IMR-90 (cell line): Measurements from ENCODE around the gene SEMA4A. TPM values are rescaled to one million over a fixed set of nuclear protein-coding genes. Genes with fewer than 3 reads are reported as not detected.
A peak's percentile ranks its signal among the peaks of the same experiment; 100 is the strongest.

Experiments used
- ATAC-seq: fragments of 200-7000 bp; cut with Tn5 transposase; 2 replicates; pipeline ENCODE4 v1.9.1; 2020; ENCODE audit warnings: low read depth, mild to moderate bottlenecking, moderate library complexity
- BruUV-seq: library from RNA; stranded (reverse); fragments of 400-500 nt; replicated peaks from 2 replicates; lab custom pipeline; 2021; lab: Mats Ljungman, UMichigan
- CTCF ChIA-PET: fragments of 300-600 bp; formaldehyde crosslinking; extraction: SDS; loops from one replicate; lab custom pipeline; 2021; ENCODE audit warnings: antibody characterized with exemption; lab: Yijun Ruan, JAX
- POLR2A ChIA-PET: fragments of 300-600 bp; sonication (Branson Sonifier 250); formaldehyde crosslinking; loops from one replicate; lab custom pipeline; 2022; ENCODE audit warnings: antibody characterized with exemption; ENCODE audit not compliant: unreplicated experiment; lab: Charles Lee
- DNase-seq: peaks from one replicate; pipeline ENCODE4 v3.0.0; 2013
- H2AFZ ChIP-seq: replicated peaks from 2 replicates; pipeline ENCODE3; 2013; ENCODE audit warnings: low read length, mild to moderate bottlenecking; ENCODE audit not compliant: poor library complexity
- H2AK5ac ChIP-seq: 2 replicates; pipeline ENCODE4 v1.6.1; 2013; ENCODE audit warnings: low read depth, low read length, inconsistent platforms
- H2AK9ac ChIP-seq: replicated peaks from 2 replicates; pipeline ENCODE3; 2013; ENCODE audit warnings: mild to moderate bottlenecking, low read depth, low read length, moderate library complexity; ENCODE audit not compliant: poor library complexity
- H2BK120ac ChIP-seq: 2 replicates; pipeline ENCODE4 v1.6.1; 2013; ENCODE audit warnings: low read depth, low read length, inconsistent platforms
- H2BK15ac ChIP-seq: 3 replicates; pipeline ENCODE4 v1.6.1; 2013; ENCODE audit warnings: low read depth, low read length, inconsistent platforms
- H2BK20ac ChIP-seq: 2 replicates; pipeline ENCODE4 v1.6.1; 2013; ENCODE audit warnings: low read depth, mild to moderate bottlenecking, inconsistent platforms, low read length, moderate library complexity
- H2BK5ac ChIP-seq: 2 replicates; pipeline ENCODE4 v1.6.1; 2013; ENCODE audit warnings: mild to moderate bottlenecking, low read depth, low read length, inconsistent platforms; ENCODE audit not compliant: poor library complexity, severe bottlenecking
- H3K14ac ChIP-seq: replicated peaks from 2 replicates; pipeline ENCODE4 v1.6.1; 2013; ENCODE audit warnings: low read depth, low read length, inconsistent platforms
- H3K18ac ChIP-seq: 2 replicates; pipeline ENCODE4 v1.6.1; 2013; ENCODE audit warnings: low read depth, low read length, control low read depth
- H3K23ac ChIP-seq: 2 replicates; pipeline ENCODE4 v1.6.1; 2013; ENCODE audit warnings: low read depth, low read length, inconsistent platforms
- H3K27ac ChIP-seq: 2 replicates; pipeline ENCODE4 v1.5.1; 2013; ENCODE audit warnings: mild to moderate bottlenecking, control low read depth, low read length; ENCODE audit not compliant: insufficient read depth
- H3K27me3 ChIP-seq: 2 replicates; pipeline ENCODE4 v1.6.1; 2013; ENCODE audit warnings: low read length; ENCODE audit not compliant: control insufficient read depth, insufficient read depth
- H3K36me3 ChIP-seq: 2 replicates; pipeline ENCODE4 v1.6.1; 2013; ENCODE audit warnings: low read length, mixed read lengths; ENCODE audit not compliant: control insufficient read depth, insufficient read depth
- H3K4ac ChIP-seq: 2 replicates; pipeline ENCODE4 v1.6.1; 2013; ENCODE audit warnings: low read depth, low read length, inconsistent platforms
- H3K4me1 ChIP-seq: 2 replicates; pipeline ENCODE4 v1.6.1; 2013; ENCODE audit warnings: low read length, mixed read lengths; ENCODE audit not compliant: control insufficient read depth, insufficient read depth
- H3K4me2 ChIP-seq: 2 replicates; pipeline ENCODE4 v1.6.1; 2013; ENCODE audit warnings: low read depth, mild to moderate bottlenecking, control low read depth, low read length, moderate library complexity
- H3K4me3 ChIP-seq: 2 replicates; pipeline ENCODE4 v1.5.1; 2013; ENCODE audit warnings: low read depth, mild to moderate bottlenecking, control low read depth, low read length, moderate library complexity; ENCODE audit not compliant: insufficient read depth
- H3K56ac ChIP-seq: 2 replicates; pipeline ENCODE4 v1.6.1; 2013; ENCODE audit warnings: low read length, inconsistent platforms; ENCODE audit not compliant: insufficient read depth; ENCODE audit errors: extremely low read depth
- H3K79me1 ChIP-seq, 2 experiments: 2 replicates each; pipeline ENCODE4 v1.6.1; 2013; ENCODE audit warnings: low read length in 2 of 2, inconsistent platforms in 1 of 2, low read depth in 1 of 2
- H3K9ac ChIP-seq: 2 replicates; pipeline ENCODE4 v1.6.1; 2013; ENCODE audit warnings: low read depth, low read length, control low read depth
- H3K9me1 ChIP-seq: 2 replicates; pipeline ENCODE4 v1.6.1; 2013; ENCODE audit warnings: low read length, inconsistent platforms; ENCODE audit not compliant: insufficient read depth
- H3K9me3 ChIP-seq: 2 replicates; pipeline ENCODE4 v1.6.1; 2013; ENCODE audit warnings: low read length; ENCODE audit not compliant: control insufficient read depth, insufficient read depth
- H4K20me1 ChIP-seq: 2 replicates; pipeline ENCODE4 v1.6.1; 2013; ENCODE audit warnings: low read length, inconsistent platforms; ENCODE audit not compliant: insufficient read depth
- H4K5ac ChIP-seq: 2 replicates; pipeline ENCODE4 v1.6.1; 2013; ENCODE audit warnings: mild to moderate bottlenecking, low read depth, low read length, control low read depth
- H4K8ac ChIP-seq, 2 experiments: 2 replicates each; pipeline ENCODE4 v1.6.1; 2013; ENCODE audit warnings: low read depth in 2 of 2, low read length in 2 of 2, control low read depth in 1 of 2, inconsistent platforms in 1 of 2
- H4K91ac ChIP-seq: 2 replicates; pipeline ENCODE4 v1.6.1; 2013; ENCODE audit warnings: low read depth, low read length, inconsistent platforms; ENCODE audit not compliant: insufficient read depth
- POLR2A ChIP-seq: IDR thresholded peaks from 2 replicates; pipeline ENCODE4 v1.6.1; 2012; ENCODE audit warnings: mild to moderate bottlenecking, low read depth, low read length
- RCOR1 ChIP-seq: IDR thresholded peaks from 2 replicates; pipeline ENCODE4 v1.6.1; 2012; ENCODE audit warnings: mild to moderate bottlenecking, low read length, improper control_type of control experiment; ENCODE audit not compliant: insufficient replicate concordance
- RFX5 ChIP-seq: IDR thresholded peaks from 2 replicates; pipeline ENCODE4 v1.8.0; 2012; ENCODE audit warnings: low read depth, mild to moderate bottlenecking, low read length, moderate library complexity
- WGBS, 2 experiments: methylation state at CpG; one replicate each; pipeline versions ENCODE4 v1.1.5 to v1.1.7; 2013; ENCODE audit warnings: missing lambda C conversion rate in 2 of 2; ENCODE audit not compliant: insufficient read length in 1 of 2; ENCODE audit errors: extremely low coverage in 2 of 2; 5-methylcytosine and 5-hydroxymethylcytosine counted together
- dilution Hi-C: fragments of 300-500 bp; cut with HindIII; formaldehyde crosslinking; loops from one replicate; pipeline ENCODE4 v1.14.3; 2018; ENCODE audit warnings: low sequenced_read_pairs; ENCODE audit not compliant: unreplicated experiment
- in situ Hi-C: fragments of 300-500 bp; cut with MboI; formaldehyde crosslinking; loops from 3 replicates; pipeline ENCODE4 v1.14.3; 2019; ENCODE audit warnings: low sequenced_read_pairs, inconsistent platforms, mixed read lengths
- intact Hi-C: fragments of 100-400 bp; cut with micrococcal nuclease; formaldehyde crosslinking; loops from 2 replicates; pipeline ENCODE4 v1.10.0; 2022
- polyA plus RNA-seq, 3 experiments: library from polyadenylated mRNA; depleted of rRNA; stranded (reverse); fragments of >200 nt; gene quantifications; 2 replicates each; pipeline ENCODE4 v1.2.3, GENCODE V29; 2012; ENCODE audit warnings: low replicate concordance in 1 of 3
- total RNA-seq: library from RNA; depleted of rRNA; stranded (reverse); fragments of >200 nt; gene quantifications from 2 replicates; pipeline ENCODE4 v1.2.3, GENCODE V29; 2012
- TF ChIP-seq, protein P1 (sequence below): conservative IDR thresholded peaks from 2 replicates; pipeline ENCODE4 v1.5.1; 2012; ENCODE audit warnings: mild to moderate bottlenecking, low read depth, low read length, improper control_type of control experiment
- TF ChIP-seq, protein P2 (sequence below): fragments of 150-350 bp; IDR thresholded peaks from 2 replicates; pipeline ENCODE4 v1.6.1; 2017; ENCODE audit warnings: mild to moderate bottlenecking, antibody characterized with exemption, low read length, low read depth

The SEMA4A gene
- total and polyA plus RNA-seq, 2 of the 4 experiments (the other 2 are of a cell fraction): 0.18 to 0.86 TPM

DNA sequence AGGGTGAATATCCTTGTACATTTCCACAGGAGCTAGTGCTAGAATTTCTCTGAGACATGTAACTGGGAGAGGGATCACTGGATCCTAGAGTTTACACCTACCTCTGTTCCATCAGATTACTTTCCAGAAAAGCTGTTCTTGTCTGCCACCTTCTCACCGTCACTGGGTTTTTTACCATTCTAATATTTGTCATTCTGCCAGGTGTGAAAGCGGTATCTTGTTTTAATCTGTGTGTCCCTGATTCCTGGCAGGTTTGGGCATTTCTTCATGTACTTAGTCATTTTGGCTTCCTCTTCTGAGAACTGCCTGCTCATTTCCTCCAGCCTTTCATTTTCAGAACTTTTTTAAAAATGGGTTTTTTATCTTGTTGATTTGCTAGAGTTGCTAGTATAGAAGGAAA, 64.5 kb downstream of the SEMA4A start:
- dilution Hi-C loops (no loop called here), in situ Hi-C loops (no loop called here), intact Hi-C loops (no loop called here)
- H3K79me1 ChIP-seq: peaks cover 19 to 49% of the 10 kb centered on the region in 2 experiments
- no peak overlapping the region for H3K27ac ChIP-seq
- ATAC-seq (no peak), DNase-seq (peak; percentile 30)
- no peak overlapping the region for H3K14ac ChIP-seq
- no peak overlapping the region for H3K4me2 ChIP-seq
- peaks cover 2% of the 10 kb centered on the region; the same call in 1 of the 2 replicates for H3K4me1 ChIP-seq
- H3K18ac ChIP-seq: no peak overlapping the region
- H3K23ac ChIP-seq: no peak overlapping the region
- no peak overlapping the region for H2AK5ac ChIP-seq
- POLR2A ChIA-PET: no interaction called here
- H3K4me3 ChIP-seq: no peak overlapping the region
- no peak overlapping the region for H2AK9ac ChIP-seq
- H3K36me3 ChIP-seq: peaks cover 8% of the 10 kb centered on the region
- H2BK120ac ChIP-seq: no peak overlapping the region
- no peaks in the 10 kb centered on the region for H3K9me3 ChIP-seq
- H4K91ac ChIP-seq: no peak overlapping the region
- no peaks in the 10 kb centered on the region for H4K20me1 ChIP-seq
- no TSS peak for BruUV-seq
- H3K56ac ChIP-seq: no peak overlapping the region
- H2BK5ac ChIP-seq: no peak overlapping the region
- H3K9ac ChIP-seq: no peak overlapping the region
- no peak overlapping the region for H4K5ac ChIP-seq
- no peaks in the 10 kb centered on the region for H3K27me3 ChIP-seq
- TF ChIP-seq RCOR1 (no peak), POLR2A (no peak), RFX5 (no peak)
- TF ChIP-seq, protein P1, sequence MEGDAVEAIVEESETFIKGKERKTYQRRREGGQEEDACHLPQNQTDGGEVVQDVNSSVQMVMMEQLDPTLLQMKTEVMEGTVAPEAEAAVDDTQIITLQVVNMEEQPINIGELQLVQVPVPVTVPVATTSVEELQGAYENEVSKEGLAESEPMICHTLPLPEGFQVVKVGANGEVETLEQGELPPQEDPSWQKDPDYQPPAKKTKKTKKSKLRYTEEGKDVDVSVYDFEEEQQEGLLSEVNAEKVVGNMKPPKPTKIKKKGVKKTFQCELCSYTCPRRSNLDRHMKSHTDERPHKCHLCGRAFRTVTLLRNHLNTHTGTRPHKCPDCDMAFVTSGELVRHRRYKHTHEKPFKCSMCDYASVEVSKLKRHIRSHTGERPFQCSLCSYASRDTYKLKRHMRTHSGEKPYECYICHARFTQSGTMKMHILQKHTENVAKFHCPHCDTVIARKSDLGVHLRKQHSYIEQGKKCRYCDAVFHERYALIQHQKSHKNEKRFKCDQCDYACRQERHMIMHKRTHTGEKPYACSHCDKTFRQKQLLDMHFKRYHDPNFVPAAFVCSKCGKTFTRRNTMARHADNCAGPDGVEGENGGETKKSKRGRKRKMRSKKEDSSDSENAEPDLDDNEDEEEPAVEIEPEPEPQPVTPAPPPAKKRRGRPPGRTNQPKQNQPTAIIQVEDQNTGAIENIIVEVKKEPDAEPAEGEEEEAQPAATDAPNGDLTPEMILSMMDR: no peak
- TF ChIP-seq, protein P2, sequence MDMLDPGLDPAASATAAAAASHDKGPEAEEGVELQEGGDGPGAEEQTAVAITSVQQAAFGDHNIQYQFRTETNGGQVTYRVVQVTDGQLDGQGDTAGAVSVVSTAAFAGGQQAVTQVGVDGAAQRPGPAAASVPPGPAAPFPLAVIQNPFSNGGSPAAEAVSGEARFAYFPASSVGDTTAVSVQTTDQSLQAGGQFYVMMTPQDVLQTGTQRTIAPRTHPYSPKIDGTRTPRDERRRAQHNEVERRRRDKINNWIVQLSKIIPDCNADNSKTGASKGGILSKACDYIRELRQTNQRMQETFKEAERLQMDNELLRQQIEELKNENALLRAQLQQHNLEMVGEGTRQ: no peak
- H2BK15ac ChIP-seq: no peak overlapping the region
- peaks cover 5% of the 10 kb centered on the region; the same call in 1 of the 2 replicates for H3K9me1 ChIP-seq
- CTCF ChIA-PET: no interaction called here
- no peak overlapping the region for H2AFZ ChIP-seq
- no CpG with 5 or more reads among the region's 2 CpGs for WGBS, 2 experiments
- H4K8ac ChIP-seq: no peak overlapping the region
- no peak overlapping the region for H3K4ac ChIP-seq
- no peak overlapping the region for H2BK20ac ChIP-seq
